ENCODE data around the gene MTMR12. TPM values are rescaled to one million over a fixed set of nuclear protein-coding genes. Genes with fewer than 3 reads are reported as not detected.
"Not testable (repeated sequence)": the region's sequence is repeated elsewhere in the genome, so short reads cannot be mapped to it uniquely, and the experiment has no call there.

The MTMR12 gene
- total and polyA plus RNA-seq, 2 experiments from 2014 or later, result 5.5 to 13.4 TPM

DNA sequence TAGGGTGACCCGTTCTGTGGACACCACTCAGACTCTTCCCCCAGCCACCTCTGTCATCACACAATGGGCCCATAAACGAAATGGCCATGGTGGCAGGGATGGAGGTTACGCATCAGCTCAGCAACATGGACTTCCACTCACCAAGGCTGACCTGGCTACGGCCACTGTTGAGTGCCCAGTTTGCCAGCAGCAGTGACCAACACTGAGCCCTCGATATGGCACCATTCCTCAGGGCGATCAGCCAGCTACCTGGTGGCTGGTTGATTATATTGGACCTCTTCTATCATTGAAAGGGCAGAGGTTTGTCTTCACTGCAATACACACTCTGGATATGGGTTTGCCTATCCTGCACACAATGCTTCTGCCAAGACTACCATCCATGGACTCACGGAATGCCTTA lies 21.1 kb downstream of the MTMR12 start:
- in situ Hi-C loops (cut with MboI), result no loop called here
- TF ChIP-seq EZH2 (IDR thresholded peaks at IDR 0.05; ENCODE audit: insufficient read depth, poor library complexity, severe bottlenecking) (no peak), EZH2phosphoT487 (IDR thresholded peaks at IDR 0.05; ENCODE audit: insufficient read depth, low read depth) (no peak)
- no peak for DNase-seq
- Histone ChIP-seq H3K9me3 (ENCODE audit: low read depth) (no peaks in the 10 kb centered on the region), H2AFZ (no peak overlapping the region), H3K36me3 (ENCODE audit: low read depth) (no peaks in the 10 kb centered on the region), H3K9ac (no peak overlapping the region), H3K4me3 (no peak overlapping the region), H3K27me3 (replicated peaks; ENCODE audit: insufficient read depth) (no peaks in the 10 kb centered on the region), H3K4me2 (ENCODE audit: unreplicated experiment) (no peak overlapping the region), H3K79me2 (ENCODE audit: insufficient read depth) (peaks cover 43% of the 10 kb centered on the region), H4K20me1 (ENCODE audit: insufficient read depth) (no peaks in the 10 kb centered on the region), H3K9me2 (ENCODE audit: insufficient read depth) (no peaks in the 10 kb centered on the region), H3F3A (ENCODE audit: insufficient read depth) (no peaks in the 10 kb centered on the region), H3K4me1 (ENCODE audit: insufficient read depth) (no peaks in the 10 kb centered on the region), H3K27ac (no peak overlapping the region)
- WGBS, 2 experiments (ENCODE audit: low coverage in 1 of 2, low lambda C conversion rate in 2 of 2, missing lambda C conversion rate in 2 of 2), result 95 to 98% methylated on average over 7 of the region's 7 CpGs

DNA sequence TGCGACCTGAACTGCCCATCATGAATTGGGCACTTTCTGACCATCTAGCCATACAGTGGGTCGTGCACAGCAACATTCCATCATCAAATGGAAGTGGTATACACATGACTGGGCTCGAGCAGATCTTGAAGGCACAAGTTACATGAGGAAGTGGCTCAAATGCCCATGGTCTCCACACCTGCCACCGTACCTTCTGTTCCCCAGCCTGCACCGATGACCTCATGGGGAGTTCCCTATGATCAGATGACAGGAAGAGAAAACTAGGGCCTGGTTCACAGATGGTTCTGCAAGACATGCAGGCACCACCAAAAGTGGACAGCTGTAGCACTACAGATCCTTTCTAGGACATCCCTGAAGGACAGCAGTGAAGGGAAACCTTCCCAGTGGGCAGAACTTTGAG lies 21.8 kb downstream of the MTMR12 start:
- H3F3A ChIP-seq (ENCODE audit: insufficient read depth), result no peaks in the 10 kb centered on the region
- H2AFZ ChIP-seq, result no peak overlapping the region
- peaks cover 44% of the 10 kb centered on the region for H3K79me2 ChIP-seq (ENCODE audit: insufficient read depth)
- H3K4me2 ChIP-seq (ENCODE audit: unreplicated experiment), result no peak overlapping the region
- no peaks in the 10 kb centered on the region for H3K27me3 ChIP-seq (replicated peaks; ENCODE audit: insufficient read depth)
- no peak for DNase-seq
- H3K4me3 ChIP-seq, result no peak overlapping the region
- no peaks in the 10 kb centered on the region for H3K36me3 ChIP-seq (ENCODE audit: low read depth)
- WGBS, 2 experiments (ENCODE audit: low coverage in 1 of 2, low lambda C conversion rate in 2 of 2, missing lambda C conversion rate in 2 of 2), result 98 to 99% methylated on average over 5 of the region's 5 CpGs
- H3K4me1 ChIP-seq (ENCODE audit: insufficient read depth), result no peaks in the 10 kb centered on the region
- no peak for TF ChIP-seq EZH2phosphoT487 (IDR thresholded peaks at IDR 0.05; ENCODE audit: insufficient read depth, low read depth)
- no peak for TF ChIP-seq EZH2 (IDR thresholded peaks at IDR 0.05; ENCODE audit: insufficient read depth, poor library complexity, severe bottlenecking)
- H3K27ac ChIP-seq, result no peak overlapping the region
- no peaks in the 10 kb centered on the region for H3K9me2 ChIP-seq (ENCODE audit: insufficient read depth)
- H3K9me3 ChIP-seq (ENCODE audit: low read depth), result no peaks in the 10 kb centered on the region
- in situ Hi-C loops (cut with MboI), result no loop called here
- H4K20me1 ChIP-seq (ENCODE audit: insufficient read depth), result no peaks in the 10 kb centered on the region
- H3K9ac ChIP-seq, result no peak overlapping the region

DNA sequence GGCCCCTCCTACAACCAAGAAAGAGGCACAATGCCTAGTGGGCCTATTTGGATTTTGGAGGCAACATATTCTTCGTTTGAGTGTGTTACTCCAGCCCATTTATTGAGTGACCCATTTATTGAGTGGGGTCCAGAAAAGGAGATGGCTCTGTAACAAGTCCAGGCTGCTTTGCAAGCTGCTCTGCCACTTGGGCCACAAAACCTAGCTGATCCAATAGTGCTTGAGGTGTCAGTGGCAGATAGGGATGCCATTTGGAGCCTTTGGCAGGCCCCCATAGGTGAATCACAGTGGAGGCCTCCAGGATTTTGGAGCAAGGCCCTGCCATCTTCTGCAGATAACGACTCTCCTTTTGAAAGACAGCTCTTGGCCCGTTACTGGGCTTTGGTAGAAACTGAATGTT lies 22.2 kb downstream of the MTMR12 start:
- H2AFZ ChIP-seq; DNase-seq; H3K27me3 ChIP-seq (replicated peaks; ENCODE audit: insufficient read depth); H3K4me1 ChIP-seq (ENCODE audit: insufficient read depth); H3K4me3 ChIP-seq; H3K9me3 ChIP-seq (ENCODE audit: low read depth); H3K36me3 ChIP-seq (ENCODE audit: low read depth); H3F3A ChIP-seq (ENCODE audit: insufficient read depth); H3K27ac ChIP-seq; H4K20me1 ChIP-seq (ENCODE audit: insufficient read depth); H3K4me2 ChIP-seq (ENCODE audit: unreplicated experiment); H3K9me2 ChIP-seq (ENCODE audit: insufficient read depth); H3K9ac ChIP-seq; in situ Hi-C loops (cut with MboI): not testable (repeated sequence)
- H3K79me2 ChIP-seq (ENCODE audit: insufficient read depth), result peaks cover 44% of the 10 kb centered on the region
- WGBS, 2 experiments (ENCODE audit: low coverage in 1 of 2, low lambda C conversion rate in 2 of 2, missing lambda C conversion rate in 2 of 2), result 98 to 99% methylated on average over 3 of the region's 3 CpGs

DNA sequence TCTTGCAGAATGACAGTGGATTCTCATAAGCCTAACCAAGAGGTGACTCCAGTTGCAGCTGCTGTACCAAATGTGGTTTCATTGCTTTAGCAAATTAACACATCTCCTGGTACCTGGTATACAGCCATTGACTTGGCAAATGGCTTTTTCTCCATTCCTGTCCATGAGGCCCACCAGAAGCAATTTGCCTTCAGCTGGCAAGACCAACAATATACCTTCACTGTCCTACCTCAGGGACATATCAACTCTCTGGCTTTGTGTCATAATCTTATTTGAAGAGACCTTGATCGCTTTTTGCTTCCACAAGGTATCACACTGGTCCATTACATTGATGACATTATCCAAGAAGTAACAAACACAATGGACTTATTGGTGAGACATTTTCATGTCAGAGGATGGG lies 22.8 kb downstream of the MTMR12 start:
- H4K20me1 ChIP-seq (ENCODE audit: insufficient read depth); H3K9ac ChIP-seq; H3K36me3 ChIP-seq (ENCODE audit: low read depth); H3K4me3 ChIP-seq; H3K9me3 ChIP-seq (ENCODE audit: low read depth); H3K4me2 ChIP-seq (ENCODE audit: unreplicated experiment); DNase-seq; H3K9me2 ChIP-seq (ENCODE audit: insufficient read depth); H3K27ac ChIP-seq; H2AFZ ChIP-seq; in situ Hi-C loops (cut with MboI); H3K4me1 ChIP-seq (ENCODE audit: insufficient read depth); H3F3A ChIP-seq (ENCODE audit: insufficient read depth); H3K27me3 ChIP-seq (replicated peaks; ENCODE audit: insufficient read depth): not testable (repeated sequence)
- peaks cover 44% of the 10 kb centered on the region for H3K79me2 ChIP-seq (ENCODE audit: insufficient read depth)
- 93 to 100% methylated on average over 1 of the region's 1 CpG for WGBS, 2 experiments (ENCODE audit: low coverage in 1 of 2, low lambda C conversion rate in 2 of 2, missing lambda C conversion rate in 2 of 2)

DNA sequence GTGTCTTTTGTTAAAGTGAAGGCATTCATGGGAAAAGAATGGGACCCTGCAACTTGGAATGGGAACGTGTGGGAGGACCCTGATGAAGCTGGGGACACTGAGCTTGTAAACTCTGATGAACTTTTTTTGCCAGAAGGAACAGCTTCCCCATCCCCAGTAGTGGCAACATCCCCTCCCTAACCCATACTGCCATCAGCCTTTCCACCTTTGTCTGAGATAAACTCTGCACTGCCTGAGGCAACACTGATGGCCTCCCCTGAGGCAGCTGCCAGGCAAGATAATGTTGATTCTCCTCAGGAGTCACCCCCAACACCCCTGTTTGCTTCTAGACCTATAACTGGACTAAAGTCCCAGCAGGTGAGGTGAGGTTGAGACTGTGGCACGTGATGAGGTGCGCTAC lies 24.6 kb downstream of the MTMR12 start:
- Histone ChIP-seq H3F3A (ENCODE audit: insufficient read depth) (peaks cover 18% of the 10 kb centered on the region), H3K4me1 (ENCODE audit: insufficient read depth) (peaks cover 14% of the 10 kb centered on the region), H3K79me2 (ENCODE audit: insufficient read depth) (peaks cover 40% of the 10 kb centered on the region)
- H4K20me1 ChIP-seq (ENCODE audit: insufficient read depth); H3K9ac ChIP-seq; DNase-seq; H2AFZ ChIP-seq; H3K4me2 ChIP-seq (ENCODE audit: unreplicated experiment); H3K36me3 ChIP-seq (ENCODE audit: low read depth); H3K27ac ChIP-seq; H3K4me3 ChIP-seq; H3K27me3 ChIP-seq (replicated peaks; ENCODE audit: insufficient read depth); H3K9me3 ChIP-seq (ENCODE audit: low read depth); in situ Hi-C loops (cut with MboI); H3K9me2 ChIP-seq (ENCODE audit: insufficient read depth): not testable (repeated sequence)
- WGBS, 2 experiments (ENCODE audit: low coverage in 1 of 2, low lambda C conversion rate in 2 of 2, missing lambda C conversion rate in 2 of 2), result 97 to 99% methylated on average over 3 of the region's 3 CpGs

DNA sequence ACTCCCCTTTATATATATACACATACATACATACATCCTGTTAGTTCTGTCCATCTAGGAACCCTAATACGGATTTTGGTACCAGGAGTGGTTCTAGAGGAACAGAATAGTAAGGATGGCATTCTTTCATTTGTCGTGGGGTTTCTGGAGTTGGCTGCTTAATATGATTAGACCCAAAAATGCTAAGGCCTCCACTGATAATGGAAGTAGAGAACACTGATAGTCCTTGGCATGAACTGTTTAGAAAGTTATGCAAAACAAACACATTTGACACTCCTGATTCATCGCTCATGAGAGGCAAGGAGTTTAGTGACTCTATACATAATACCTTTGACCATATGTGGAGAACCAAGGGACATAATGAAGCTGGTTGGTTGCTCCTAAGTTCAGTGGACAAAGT lies 25.2 kb downstream of the MTMR12 start:
- H3K36me3 ChIP-seq (ENCODE audit: low read depth); in situ Hi-C loops (cut with MboI); H3K27me3 ChIP-seq (replicated peaks; ENCODE audit: insufficient read depth); H3K4me2 ChIP-seq (ENCODE audit: unreplicated experiment); H3K9me2 ChIP-seq (ENCODE audit: insufficient read depth); DNase-seq; H4K20me1 ChIP-seq (ENCODE audit: insufficient read depth); H3K9me3 ChIP-seq (ENCODE audit: low read depth); H3K9ac ChIP-seq; H3K4me3 ChIP-seq; H3K27ac ChIP-seq; H2AFZ ChIP-seq: not testable (repeated sequence)
- H3K4me1 ChIP-seq (ENCODE audit: insufficient read depth), result peaks cover 14% of the 10 kb centered on the region
- H3K79me2 ChIP-seq (ENCODE audit: insufficient read depth), result peaks cover 45% of the 10 kb centered on the region
- H3F3A ChIP-seq (ENCODE audit: insufficient read depth), result peaks cover 24% of the 10 kb centered on the region
- 94 to 96% methylated on average over 3 of the region's 3 CpGs for WGBS, 2 experiments (ENCODE audit: low coverage in 1 of 2, low lambda C conversion rate in 2 of 2, missing lambda C conversion rate in 2 of 2)

Measured in GM23248 (cell line).